ENCODE measurements around the gene PDE11A.

The PDE11A gene

DNA sequence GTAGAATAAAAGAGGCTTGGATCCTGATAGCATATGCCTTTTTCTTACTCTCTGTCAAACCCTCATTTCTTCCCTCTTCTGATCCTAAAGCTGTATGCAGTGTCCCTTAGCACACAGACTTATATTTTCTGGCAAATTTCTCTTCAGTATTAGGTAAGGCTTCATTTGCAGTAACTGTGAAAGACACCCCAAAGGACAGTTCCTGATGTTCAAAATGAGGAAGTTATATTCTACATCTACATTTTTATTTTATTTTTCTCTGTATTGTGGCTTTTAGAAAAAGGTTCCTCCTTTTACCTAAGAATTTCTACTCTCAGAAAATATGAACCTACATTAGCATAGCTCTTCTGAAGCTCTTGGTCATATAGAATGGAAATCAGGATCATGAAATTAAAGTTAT lies 261.7 kb downstream of the PDE11A start:
- DNase-seq, result no peak

DNA sequence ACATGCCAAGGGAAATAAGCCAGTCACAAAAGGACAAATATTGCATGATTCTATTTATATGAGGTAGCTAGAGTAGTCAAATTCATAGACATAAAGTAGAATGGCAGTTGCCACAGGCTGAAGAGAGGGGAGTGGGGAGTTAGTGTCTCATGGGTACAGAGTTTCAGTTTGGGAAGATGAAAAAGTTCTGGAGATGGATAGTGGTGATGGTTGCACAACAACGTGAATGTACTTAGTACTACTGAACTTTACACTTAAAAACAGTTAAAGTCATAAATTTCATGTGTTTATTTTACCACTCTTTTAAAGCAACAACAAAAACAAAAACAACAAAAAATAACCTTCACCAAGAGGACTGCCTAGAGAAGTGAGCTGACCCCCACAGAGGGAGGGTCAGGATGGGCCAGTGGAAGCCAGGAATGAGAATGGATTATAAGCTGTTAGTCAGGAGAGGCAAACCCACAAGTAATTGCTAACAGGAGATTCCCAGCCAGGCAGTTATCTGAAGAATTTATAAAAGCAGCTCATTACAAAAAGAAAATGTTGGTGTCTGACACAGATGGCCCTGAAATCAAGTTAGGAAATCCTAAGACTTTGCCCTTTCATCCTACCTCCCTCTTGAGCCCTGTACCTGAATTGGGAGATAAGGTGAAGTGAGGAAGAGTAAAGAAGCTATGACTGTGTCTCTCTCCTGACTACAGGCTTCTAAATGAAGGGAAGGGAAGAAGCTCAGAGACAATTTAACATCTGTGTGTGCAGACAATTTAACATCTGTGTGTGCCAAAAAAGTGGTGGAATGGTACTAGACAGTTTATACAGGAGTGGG lies 263.4 kb downstream of the PDE11A start:
- no peak for DNase-seq

DNA sequence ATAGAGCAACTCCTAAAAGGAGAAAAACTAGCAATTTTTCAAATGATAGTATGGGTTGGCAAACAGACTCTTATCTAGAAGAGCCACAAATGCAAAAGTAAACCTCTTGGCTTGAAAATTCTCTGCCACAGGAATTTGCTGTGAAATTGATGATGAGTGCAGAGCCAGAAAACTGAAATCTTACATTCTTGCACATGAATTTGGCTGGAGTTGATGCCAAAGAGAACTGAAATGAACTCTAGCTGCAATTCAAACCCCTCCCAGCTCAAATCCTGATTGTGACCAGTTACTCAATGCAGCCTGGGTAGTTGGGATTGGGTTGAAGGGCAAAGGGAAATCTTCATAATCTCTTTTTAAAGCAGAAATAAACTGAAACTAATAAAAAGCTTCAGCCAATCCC lies 266.6 kb downstream of the PDE11A start:
- no peak for DNase-seq

- no peak for DNase-seq
Observed at GRCh38 chr2:177799531-177799930, 273.0 kb downstream of the PDE11A start.

DNA sequence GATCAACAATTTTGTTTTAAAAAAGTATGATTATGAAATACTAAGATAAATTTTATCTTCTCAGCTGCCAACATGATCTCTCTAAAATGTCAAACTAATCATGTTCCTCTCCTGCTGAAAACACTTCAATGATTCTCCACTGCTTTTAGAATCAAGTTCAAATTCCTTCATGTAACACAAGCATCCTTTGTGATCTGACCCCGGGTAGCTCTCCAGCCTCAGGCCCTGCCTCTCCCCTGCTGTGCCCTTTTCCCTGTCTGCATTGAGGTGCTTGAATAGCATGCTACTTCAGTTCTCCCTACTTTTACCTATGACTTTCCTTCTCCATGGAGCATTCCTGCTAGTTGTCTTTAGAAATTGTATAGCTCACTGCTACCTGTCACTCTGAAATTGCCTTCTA lies 274.8 kb downstream of the PDE11A start:
- DNase-seq, result no peak

GRCh38 chr2:177796654-177797415 lies 275.7 kb downstream of the PDE11A start:
- no peak for DNase-seq

DNA sequence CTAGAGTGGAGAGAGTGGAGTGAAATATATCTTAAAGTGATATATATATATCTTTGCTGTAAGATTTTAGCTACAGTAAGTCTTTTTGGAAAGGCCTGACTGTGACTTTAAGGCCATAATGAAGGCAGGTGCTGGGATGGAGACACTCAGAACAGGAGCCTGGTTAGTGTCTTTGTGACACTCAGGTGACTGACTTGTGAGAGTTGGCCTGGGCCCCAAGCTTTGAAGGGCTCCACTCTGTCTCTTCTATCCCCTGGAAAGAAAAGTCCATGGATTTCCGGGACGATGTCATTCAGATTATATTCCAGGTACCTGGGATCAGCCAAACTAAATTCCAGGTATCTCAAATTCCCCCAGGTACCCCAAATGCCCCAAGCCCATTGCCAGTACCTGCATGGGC lies 276.6 kb downstream of the PDE11A start:
- DNase-seq, result no peak

- peak; percentile 63 for DNase-seq
Observed at GRCh38 chr2:177785143-177785542, 287.4 kb downstream of the PDE11A start.

- no peak for DNase-seq
Observed at GRCh38 chr2:177784745-177785067, 287.9 kb downstream of the PDE11A start.

- peak; percentile 54 for DNase-seq
Observed at GRCh38 chr2:177783835-177784744, 288.5 kb downstream of the PDE11A start.

DNA sequence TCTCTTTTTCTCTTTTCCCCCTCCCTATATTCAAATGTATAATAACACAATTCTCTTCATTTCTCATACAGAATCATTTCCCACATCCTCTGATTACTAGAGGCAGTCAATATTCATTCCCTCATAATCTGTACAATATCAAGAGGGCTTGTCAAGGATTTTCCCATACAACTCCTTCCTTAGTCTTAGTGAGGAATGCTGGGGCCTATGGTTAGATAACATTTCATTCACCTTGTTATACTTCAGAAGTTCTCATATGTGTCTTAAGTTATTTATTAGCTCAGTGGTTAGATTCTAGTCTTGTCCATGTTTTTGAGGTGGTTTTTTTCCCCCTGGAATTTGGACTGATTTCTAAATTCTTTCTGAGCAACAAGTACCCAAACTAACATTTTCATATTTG lies 289.5 kb downstream of the PDE11A start:
- DNase-seq, result no peak

- no peak for DNase-seq
Observed at GRCh38 chr2:177782613-177783012, 290.0 kb downstream of the PDE11A start.

GRCh38 chr2:177778472-177778871 lies 294.1 kb downstream of the PDE11A start:
- DNase-seq, result no peak

- DNase-seq, result no peak
Observed at GRCh38 chr2:177772529-177772928, 300.0 kb downstream of the PDE11A start.

DNA sequence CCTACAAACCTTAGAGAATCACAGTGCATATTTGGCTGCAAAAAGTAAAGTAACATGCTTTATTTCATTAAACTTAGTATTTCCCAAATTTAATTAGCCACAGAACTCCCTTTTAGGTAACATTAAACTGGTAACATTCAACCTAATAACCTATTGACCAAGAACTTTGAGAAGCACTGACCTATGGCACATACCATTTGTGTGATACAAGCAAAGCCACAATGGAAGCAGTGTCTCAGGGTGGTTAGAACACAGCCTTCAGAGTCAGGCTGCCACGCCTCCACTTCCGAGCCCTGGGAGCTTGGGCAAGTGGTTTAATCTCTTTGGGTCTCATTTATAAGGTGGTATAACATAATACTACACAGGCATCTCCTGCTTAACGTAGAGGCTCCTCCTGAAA lies 301.4 kb downstream of the PDE11A start:
- DNase-seq, result no peak

DNA sequence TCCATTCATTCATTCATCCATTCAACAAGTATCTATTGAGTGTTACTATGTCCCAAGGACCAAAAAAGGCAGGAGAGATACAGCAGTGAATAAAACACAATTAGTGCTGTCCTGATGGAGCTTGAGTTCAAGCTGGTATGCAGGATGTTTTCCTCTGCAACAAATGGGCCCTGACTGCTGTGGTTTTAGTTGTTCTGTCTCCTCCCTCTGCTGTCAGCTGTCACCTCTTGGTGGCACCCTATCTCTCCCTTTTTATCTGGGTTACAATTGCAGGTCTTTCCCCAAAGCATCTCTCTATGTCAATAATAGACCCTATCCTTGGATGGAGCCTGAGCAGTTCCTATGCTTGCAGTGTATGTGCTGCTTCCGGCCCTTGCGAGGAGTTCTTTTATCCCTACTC lies 304.8 kb downstream of the PDE11A start:
- DNase-seq, result no peak

DNA sequence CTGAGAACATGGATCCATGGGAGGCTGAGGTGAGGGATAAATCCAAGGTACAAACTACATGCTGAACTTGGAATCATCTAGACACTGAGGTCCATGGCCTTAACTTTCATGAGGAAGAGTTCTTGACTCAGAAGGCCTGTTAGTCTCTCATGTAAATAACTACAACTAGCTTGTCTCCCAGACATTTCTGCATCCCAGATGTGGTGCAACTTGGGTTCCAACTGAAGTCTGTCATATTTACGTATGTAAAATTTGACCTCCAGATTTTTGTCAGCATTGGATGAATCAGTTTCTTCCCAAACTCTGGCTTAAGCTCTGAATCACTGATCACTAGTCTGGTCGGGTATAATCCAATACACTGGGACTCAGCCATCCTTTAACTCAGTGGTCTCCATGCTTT lies 306.9 kb downstream of the PDE11A start:
- DNase-seq, result no peak

- no peak for DNase-seq
Observed at GRCh38 chr2:177763531-177764265, 308.9 kb downstream of the PDE11A start.

- no peak for DNase-seq
Observed at GRCh38 chr2:177759443-177759842, 313.1 kb downstream of the PDE11A start.

- DNase-seq, result no peak
Observed at GRCh38 chr2:177758591-177759371, 313.8 kb downstream of the PDE11A start.

DNA sequence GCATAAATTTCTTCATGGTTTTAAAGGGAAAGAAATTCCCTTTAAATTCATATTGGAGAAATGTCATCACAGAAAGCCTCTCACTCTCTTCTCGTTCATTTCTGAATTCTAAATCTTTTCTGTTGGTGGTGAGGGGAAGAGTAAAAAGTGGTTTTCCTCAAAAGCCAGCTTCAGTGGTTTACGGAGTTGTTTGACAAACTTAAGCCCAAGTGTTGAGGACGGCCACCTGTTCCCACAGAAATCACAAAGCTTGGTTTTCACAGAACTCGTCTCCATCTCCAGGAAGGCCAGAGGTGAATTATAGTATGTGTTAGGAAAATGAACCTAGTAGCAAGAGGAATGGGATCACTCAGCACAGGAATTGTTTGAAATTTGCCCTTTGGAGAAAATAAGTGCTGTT lies 316.2 kb downstream of the PDE11A start:
- DNase-seq, result no peak

- DNase-seq, result no peak
Observed at GRCh38 chr2:177754492-177754873, 318.1 kb downstream of the PDE11A start.

All from GF-D8 (cell line).